GM12878 (cell line): Measurements from ENCODE around the gene HERPUD1. TPM values are rescaled to one million over a fixed set of nuclear protein-coding genes. Genes with fewer than 3 reads are reported as not detected.

Experiments
- ATAC-seq: fragments of 200-7000 bp; cut with Tn5 transposase; 3 replicates; pipeline ENCODE4 v1.9.1; 2020; ENCODE audit warnings: mild to moderate bottlenecking, moderate library complexity
- BruUV-seq: library from RNA; stranded (reverse); fragments of 400-500 nt; replicated peaks from 2 replicates; lab custom pipeline; 2021; lab: Mats Ljungman, UMichigan
- CTCF ChIA-PET: fragments of 300-600 bp; sonication (Branson Sonifier 250); formaldehyde crosslinking; extraction: SDS; loops from one replicate; lab custom pipeline; 2021; ENCODE audit warnings: inconsistent platforms; lab: Yijun Ruan, JAX
- POLR2A ChIA-PET: fragments of 350-600 bp; formaldehyde crosslinking; extraction: SDS; loops from one replicate; lab custom pipeline; 2021; ENCODE audit warnings: inconsistent platforms; lab: Charles Lee
- RAD21 ChIA-PET: fragments of 300-600 bp; sonication (Branson Sonifier 250); formaldehyde crosslinking; loops from one replicate; lab custom pipeline; 2023; ENCODE audit warnings: antibody characterized with exemption; ENCODE audit not compliant: unreplicated experiment; lab: Charles Lee
- SMC1A ChIA-PET: fragments of 300-600 bp; sonication (Branson Sonifier 250); formaldehyde crosslinking; loops from one replicate; lab custom pipeline; 2023; ENCODE audit not compliant: unreplicated experiment, uncharacterized antibody; lab: Charles Lee
- DNase-seq: peaks from one replicate; pipeline ENCODE4 v3.0.0-alpha.2; 2011; ENCODE audit warnings: low read depth, low spot score
- FAIRE-seq: peaks from 3 replicates; lab custom pipeline; 2011; peaks lifted over from hg19 to GRCh38; lab: Jason Lieb, UNC
- H2AFZ ChIP-seq: 2 replicates; pipeline ENCODE4 v1.6.0; 2011; ENCODE audit warnings: low read depth, low read length, control low read depth; ENCODE audit not compliant: control insufficient read depth
- H3K27ac ChIP-seq: 2 replicates; pipeline ENCODE4 v1.5.1; 2011; ENCODE audit warnings: control low read depth; ENCODE audit not compliant: control insufficient read depth, insufficient read depth
- H3K27me3 ChIP-seq, 2 experiments: replicated peaks in 1 of 2; 2 replicates each; pipeline versions ENCODE4 v1.6.0 to v1.6.1; 2011; ENCODE audit warnings: low read length in 1 of 2; ENCODE audit not compliant: control insufficient read depth in 2 of 2, insufficient read depth in 2 of 2
- H3K36me3 ChIP-seq, 2 experiments: 2 replicates each; pipeline ENCODE4 v1.5.1; 2011; ENCODE audit warnings: low read length in 1 of 2; ENCODE audit not compliant: control insufficient read depth in 2 of 2, insufficient read depth in 2 of 2
- H3K4me1 ChIP-seq: 2 replicates; pipeline ENCODE4 v1.6.1; 2011; ENCODE audit warnings: mild to moderate bottlenecking, low read length, moderate library complexity, mixed read lengths; ENCODE audit not compliant: control insufficient read depth, insufficient read depth
- H3K4me2 ChIP-seq: 2 replicates; pipeline ENCODE4 v1.6.0; 2011; ENCODE audit warnings: control low read depth; ENCODE audit not compliant: control insufficient read depth, insufficient read depth
- H3K4me3 ChIP-seq: fragments of 200-600 bp; sonication (generic); 2 replicates; pipeline ENCODE4 v1.5.1; 2016
- H3K79me2 ChIP-seq: 2 replicates; pipeline ENCODE4 v1.6.0; 2011; ENCODE audit warnings: low read length; ENCODE audit not compliant: control insufficient read depth, insufficient read depth
- H3K9ac ChIP-seq: 2 replicates; pipeline ENCODE4 v1.8.0; 2011; ENCODE audit warnings: low read length, control low read depth, mixed read lengths; ENCODE audit not compliant: control insufficient read depth, insufficient read depth
- H3K9me3 ChIP-seq: replicated peaks from 3 replicates; pipeline ENCODE4 v1.5.1; 2011; ENCODE audit warnings: mild to moderate bottlenecking, low read length; ENCODE audit not compliant: control insufficient read depth, insufficient read depth
- H4K20me1 ChIP-seq: 2 replicates; pipeline ENCODE4 v1.6.0; 2011; ENCODE audit not compliant: control insufficient read depth, insufficient read depth
- CREB1 ChIP-seq: IDR thresholded peaks from 2 replicates; pipeline ENCODE4 v1.6.1; 2012; ENCODE audit warnings: low read depth, mild to moderate bottlenecking, inconsistent platforms
- EGR1 ChIP-seq, 2 experiments: IDR thresholded peaks; 1 replicate in 1 of 2; 2 replicates in 1 of 2; pipeline ENCODE4 v1.6.1; 2011 to 2012; ENCODE audit warnings: low read depth in 2 of 2, low read length in 2 of 2, borderline replicate concordance in 1 of 2, mild to moderate bottlenecking in 1 of 2, moderate library complexity in 1 of 2
- EZH2 ChIP-seq: IDR thresholded peaks from 2 replicates; pipeline ENCODE4 v1.6.1; 2012; ENCODE audit warnings: low read depth, mild to moderate bottlenecking, control low read depth, inconsistent platforms, low read length, borderline replicate concordance; ENCODE audit not compliant: control insufficient read depth
- FOXM1 ChIP-seq: IDR thresholded peaks from 2 replicates; pipeline ENCODE4 v1.6.1; 2012; ENCODE audit warnings: low read depth, mild to moderate bottlenecking, inconsistent platforms, low read length, moderate library complexity
- HDAC2 ChIP-seq: fragments of 200-600 bp; sonication (generic); IDR thresholded peaks from 2 replicates; pipeline ENCODE4 v1.6.1; 2017
- MYB ChIP-seq: fragments of 150-350 bp; IDR thresholded peaks from 2 replicates; pipeline ENCODE4 v1.6.1; 2014; ENCODE audit warnings: mild to moderate bottlenecking, low read depth, low read length, borderline replicate concordance
- PRDM15 ChIP-seq: fragments of 450-650 bp; formaldehyde crosslinking; IDR thresholded peaks from 2 replicates; pipeline ENCODE4 v1.4.0; 2020; ENCODE audit warnings: mild to moderate bottlenecking, moderate library complexity
- RBBP5 ChIP-seq: fragments of 200-600 bp; sonication (generic); conservative IDR thresholded peaks from 2 replicates; pipeline ENCODE4 v1.6.1; 2016
- REST ChIP-seq: IDR thresholded peaks from 2 replicates; pipeline ENCODE4 v1.6.1; 2012; ENCODE audit warnings: mild to moderate bottlenecking, low read depth, low read length
- SRF ChIP-seq, 2 experiments: IDR thresholded peaks; 2 replicates each; pipeline ENCODE4 v1.6.1; 2011; ENCODE audit warnings: low read depth in 2 of 2, low read length in 2 of 2, mild to moderate bottlenecking in 1 of 2, moderate library complexity in 1 of 2
- SUZ12 ChIP-seq: fragments of 200-600 bp; sonication (generic); IDR thresholded peaks from one replicate; pipeline ENCODE4 v1.6.1; 2018; ENCODE audit warnings: antibody characterized with exemption, mild to moderate bottlenecking; ENCODE audit not compliant: unreplicated experiment
- USF1 ChIP-seq: IDR thresholded peaks from 2 replicates; pipeline ENCODE4 v1.6.1; 2011; ENCODE audit warnings: borderline replicate concordance, low read depth, mild to moderate bottlenecking, moderate library complexity, mixed read lengths, low read length; ENCODE audit not compliant: insufficient read depth; ENCODE audit errors: extremely low read length
- ZNF217 ChIP-seq: fragments of 450-650 bp; IDR thresholded peaks from 2 replicates; pipeline ENCODE4 v1.6.1; 2017; ENCODE audit warnings: antibody characterized with exemption, mild to moderate bottlenecking
- WGBS: methylation state at CpG from one replicate; pipeline ENCODE4 v1.1.6; 2016; ENCODE audit warnings: low lambda C conversion rate; ENCODE audit not compliant: insufficient replicate concordance, insufficient coverage; ENCODE audit errors: missing lambda C conversion rate; 5-methylcytosine and 5-hydroxymethylcytosine counted together
- in situ Hi-C: fragments of 300-500 bp; cut with MboI; formaldehyde crosslinking; loops from 9 replicates; pipeline ENCODE4 v1.14.3; 2018; ENCODE audit warnings: mixed read lengths
- intact Hi-C: fragments of 100-400 bp; cut with micrococcal nuclease; formaldehyde crosslinking; loops from one replicate; pipeline ENCODE4 v1.14.2; 2022; ENCODE audit not compliant: unreplicated experiment
- polyA plus RNA-seq, 11 experiments: library from polyadenylated mRNA; depleted of rRNA in 4 of 11; unstranded in 6 of 11; stranded (reverse) in 5 of 11; fragments of >200 nt; fragmentation: Nextera tagmentation in 4 of 11; fragmentation: Illumina TruSeq in 1 of 11; extraction: Ambion mirVana in 4 of 11; extraction: Trizol in 1 of 11; gene quantifications; 1 replicate in 1 of 11; 2 replicates in 10 of 11; pipeline versions ENCODE4 v1.2.1 to v1.2.3, GENCODE V29; 2011 to 2016; ENCODE audit warnings: inconsistent platforms in 2 of 11, missing spikeins in 2 of 11, low read depth in 1 of 11
- total RNA-seq, 4 experiments: library from RNA; depleted of rRNA in 3 of 4; stranded (reverse); fragments of >200 nt in 3 of 4; fragmentation: Illumina TruSeq in 1 of 4; extraction: Trizol in 1 of 4; gene quantifications; 2 replicates each; pipeline versions ENCODE4 v1.2.1 to v1.2.3, GENCODE V29; 2013 to 2021

Gene HERPUD1
- total and polyA plus RNA-seq, 10 of the 15 experiments (the other 5 are each of a cell fraction or from before 2014, with no cell fraction given) = 32.6 to 212 (median 122) TPM

- TF ChIP-seq ZNF217 (peak; percentile 20; the same call in 1 of the 2 replicates), RBBP5 (no peak), REST (no peak), EZH2 (no peak), SRF (IDR thresholded peaks at IDR 0.05; ENCODE audit: low read depth in 2 of 2, low read length in 2 of 2) (no peak), HDAC2 (no peak), MYB (no peak)
Measured at GRCh38 chr16:56974549-56975300, 42.8 kb downstream of the HERPUD1 start (continued).

- DNase-seq (no peak), FAIRE-seq (no peak), ATAC-seq (no peak)
- Histone ChIP-seq H3K9ac (no peak overlapping the region), H4K20me1 (no peaks in the 10 kb centered on the region), H3K27ac (no peak overlapping the region), H3K4me1 (peaks cover 54% of the 10 kb centered on the region), H3K4me2 (no peak overlapping the region), H3K4me3 (no peak overlapping the region), H2AFZ (no peak overlapping the region), H3K9me3 (no peaks in the 10 kb centered on the region), H3K27me3 (no peaks in the 10 kb centered on the region), H3K36me3 (no peaks in the 10 kb centered on the region), H3K79me2 (no peaks in the 10 kb centered on the region)
- RAD21 ChIA-PET = interaction anchor here (11.3 to 22.4 kb wide), 4 partner anchors 7 to 65 kb away, joined by 108 to 473 read pairs (median 376); partner anchors contain the start of genes CETP and NLRC5
- SMC1A ChIA-PET = interaction anchor here (1.3 to 31.6 kb wide), 5 partner anchors 9 to 66 kb away, joined by 4 to 604 read pairs (median 83); partner anchors contain the start of genes CETP and NLRC5
- WGBS = 90% methylated on average over 10 of the region's 10 CpGs
- CTCF ChIA-PET = interaction anchor here (0.5 to 19.4 kb wide), 3 partner anchors 5 to 689 kb away, joined by 3 to 420 read pairs (median 420); partner anchors contain the start of genes CETP and NLRC5
- BruUV-seq = no TSS peak
- intact Hi-C loops (no loop called here), in situ Hi-C loops (no loop called here)
- POLR2A ChIA-PET = interaction anchor here (0.8 to 17.6 kb wide), 6 partner anchors 8 to 36 kb away, joined by 3 to 343 read pairs (median 4); partner anchors contain the start of gene NLRC5
- no peak for TF ChIP-seq EGR1 (IDR thresholded peaks at IDR 0.05; ENCODE audit: borderline replicate concordance in 1 of 2, low read depth in 2 of 2, low read length in 2 of 2)
- TF ChIP-seq USF1 = no peak
- no peak for TF ChIP-seq PRDM15
- TF ChIP-seq CREB1 = no peak
- TF ChIP-seq SUZ12 = no peak
- TF ChIP-seq FOXM1 = no peak
Measured at GRCh38 chr16:56975714-56976113, 43.8 kb downstream of the HERPUD1 start.
